SH-SY5Y (cell line): ENCODE data around the gene SMIM35.

Source experiments
- GATA2 ChIP-seq: IDR thresholded peaks from 2 replicates; pipeline ENCODE4 v1.6.1; 2011; ENCODE audit warnings: mild to moderate bottlenecking, low read depth, low read length
- GATA3 ChIP-seq: IDR thresholded peaks from 2 replicates; pipeline ENCODE4 v1.6.1; 2011; ENCODE audit warnings: low read depth, mild to moderate bottlenecking, low read length, moderate library complexity

GRCh38 chr11:118106789-118107335 lies 20.1 kb upstream of the SMIM35 start:
- no peak for TF ChIP-seq GATA2
- TF ChIP-seq GATA3 = no peak
